Thoracic aorta (tissue), 2 donors: Measurements from ENCODE around the gene SLC25A45. TPM values are rescaled to one million over a fixed set of nuclear protein-coding genes. Genes with fewer than 3 reads are reported as not detected.

ENCODE experiments used
- ATAC-seq: fragments of 150-250 bp; one replicate; pipeline ENCODE4 v1.8.0; 2017; ENCODE audit warnings: low read depth; ENCODE audit not compliant: insufficient number of reproducible peaks, low FRiP score
- DNase-seq: peaks from one replicate; pipeline ENCODE4 v3.0.0-alpha.2; 2020; ENCODE audit warnings: low spot score
- H3K27ac ChIP-seq, 2 donors: fragments of 200-600 bp; sonication (generic); 1 replicate in 1 of 2; 2 replicates in 1 of 2; pipeline ENCODE4 v1.5.1; 2016; ENCODE audit warnings: mild to moderate bottlenecking in 2 of 2, moderate library complexity in 2 of 2
- H3K27me3 ChIP-seq: fragments of 200-600 bp; sonication (generic); replicated peaks from 2 replicates; pipeline ENCODE4 v1.6.0; 2016; ENCODE audit warnings: mild to moderate bottlenecking; ENCODE audit not compliant: insufficient read depth
- H3K36me3 ChIP-seq: fragments of 200-600 bp; sonication (generic); one replicate; pipeline ENCODE4 v1.5.1; 2016
- H3K4me1 ChIP-seq, 2 donors: fragments of 200-600 bp; sonication (generic); 1 replicate in 1 of 2; 2 replicates in 1 of 2; pipeline versions ENCODE4 v1.5.1 to v1.6.0; 2016; ENCODE audit warnings: low read depth in 2 of 2, mild to moderate bottlenecking in 1 of 2; ENCODE audit not compliant: control insufficient read depth in 1 of 2
- H3K4me3 ChIP-seq: fragments of 200-600 bp; sonication (generic); 2 replicates; pipeline ENCODE4 v1.5.1; 2016; ENCODE audit warnings: mild to moderate bottlenecking
- H3K9me3 ChIP-seq: fragments of 200-600 bp; sonication (generic); 2 replicates; pipeline ENCODE4 v1.5.1; 2016
- total RNA-seq, 2 donors: library from RNA; depleted of rRNA; stranded (reverse); fragments of >200 nt; gene quantifications; one replicate each; pipeline versions ENCODE4 v1.1.0 to v1.2.3, GENCODE V29; 2016
- TF ChIP-seq, protein P1 (sequence below): fragments of 200-600 bp; sonication (generic); IDR thresholded peaks from one replicate; pipeline ENCODE4 v1.5.1; 2019; ENCODE audit warnings: antibody characterized with exemption

SLC25A45 gene
- total RNA-seq, 2 donors from 2014 or later, result 19.0 to 26.7 TPM

DNA sequence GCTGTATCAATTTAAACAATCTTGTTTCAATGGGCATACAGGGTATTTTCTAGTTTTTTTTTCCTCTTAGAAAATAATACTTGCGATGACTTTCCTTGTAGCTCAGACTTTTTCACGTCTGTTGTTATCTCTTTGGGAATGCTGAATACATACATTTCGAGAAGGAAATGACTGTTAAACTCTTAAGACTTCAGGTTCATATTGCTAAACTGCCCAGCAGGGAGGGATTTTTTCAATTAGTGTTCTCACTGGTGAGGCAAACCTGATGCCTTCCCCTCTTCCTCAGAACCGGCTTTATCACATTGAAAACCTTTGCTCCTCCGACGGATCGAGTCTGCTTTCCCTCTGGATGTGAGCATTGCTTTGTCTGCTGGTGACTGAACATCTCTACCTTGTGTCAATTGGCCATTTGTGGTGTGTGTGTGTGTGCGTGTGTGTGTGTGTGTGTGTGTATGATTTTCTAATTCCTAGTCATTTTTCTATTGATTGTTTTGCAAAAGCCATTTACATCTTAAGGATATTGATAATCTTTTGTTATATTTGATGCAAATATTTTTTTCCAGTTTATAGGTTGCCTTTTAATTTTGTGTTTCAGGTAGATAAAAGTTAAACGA is 46.7 kb upstream of the SLC25A45 start:
- TF ChIP-seq, protein P1, sequence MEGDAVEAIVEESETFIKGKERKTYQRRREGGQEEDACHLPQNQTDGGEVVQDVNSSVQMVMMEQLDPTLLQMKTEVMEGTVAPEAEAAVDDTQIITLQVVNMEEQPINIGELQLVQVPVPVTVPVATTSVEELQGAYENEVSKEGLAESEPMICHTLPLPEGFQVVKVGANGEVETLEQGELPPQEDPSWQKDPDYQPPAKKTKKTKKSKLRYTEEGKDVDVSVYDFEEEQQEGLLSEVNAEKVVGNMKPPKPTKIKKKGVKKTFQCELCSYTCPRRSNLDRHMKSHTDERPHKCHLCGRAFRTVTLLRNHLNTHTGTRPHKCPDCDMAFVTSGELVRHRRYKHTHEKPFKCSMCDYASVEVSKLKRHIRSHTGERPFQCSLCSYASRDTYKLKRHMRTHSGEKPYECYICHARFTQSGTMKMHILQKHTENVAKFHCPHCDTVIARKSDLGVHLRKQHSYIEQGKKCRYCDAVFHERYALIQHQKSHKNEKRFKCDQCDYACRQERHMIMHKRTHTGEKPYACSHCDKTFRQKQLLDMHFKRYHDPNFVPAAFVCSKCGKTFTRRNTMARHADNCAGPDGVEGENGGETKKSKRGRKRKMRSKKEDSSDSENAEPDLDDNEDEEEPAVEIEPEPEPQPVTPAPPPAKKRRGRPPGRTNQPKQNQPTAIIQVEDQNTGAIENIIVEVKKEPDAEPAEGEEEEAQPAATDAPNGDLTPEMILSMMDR, result no peak
- ATAC-seq (no peak), DNase-seq (no peak)
- Histone ChIP-seq H3K9me3 (no peaks in the 10 kb centered on the region), H3K4me3 (peak overlapping the region; percentile 94), H3K27me3 (no peaks in the 10 kb centered on the region), H3K27ac (peak overlapping the region; percentile 55 to 100), H3K4me1 (peaks cover 21 to 63% of the 10 kb centered on the region in 2 donors), H3K36me3 (peaks cover 35% of the 10 kb centered on the region)

- H3K9me3 ChIP-seq, result no peaks in the 10 kb centered on the region
- TF ChIP-seq, protein P1, result no peak
- H3K4me1 ChIP-seq, result peaks cover 16 to 58% of the 10 kb centered on the region in 2 donors
- H3K4me3 ChIP-seq, result peak overlapping the region; percentile 94
- peaks cover 31% of the 10 kb centered on the region for H3K36me3 ChIP-seq
- DNase-seq, result no peak
- H3K27ac ChIP-seq, result peak overlapping the region; percentile 30 to 100
- no peaks in the 10 kb centered on the region for H3K27me3 ChIP-seq
- ATAC-seq, result no peak
These were observed 46.2 kb upstream of the SLC25A45 start for GRCh38 chr11:65428578-65429067.

DNA sequence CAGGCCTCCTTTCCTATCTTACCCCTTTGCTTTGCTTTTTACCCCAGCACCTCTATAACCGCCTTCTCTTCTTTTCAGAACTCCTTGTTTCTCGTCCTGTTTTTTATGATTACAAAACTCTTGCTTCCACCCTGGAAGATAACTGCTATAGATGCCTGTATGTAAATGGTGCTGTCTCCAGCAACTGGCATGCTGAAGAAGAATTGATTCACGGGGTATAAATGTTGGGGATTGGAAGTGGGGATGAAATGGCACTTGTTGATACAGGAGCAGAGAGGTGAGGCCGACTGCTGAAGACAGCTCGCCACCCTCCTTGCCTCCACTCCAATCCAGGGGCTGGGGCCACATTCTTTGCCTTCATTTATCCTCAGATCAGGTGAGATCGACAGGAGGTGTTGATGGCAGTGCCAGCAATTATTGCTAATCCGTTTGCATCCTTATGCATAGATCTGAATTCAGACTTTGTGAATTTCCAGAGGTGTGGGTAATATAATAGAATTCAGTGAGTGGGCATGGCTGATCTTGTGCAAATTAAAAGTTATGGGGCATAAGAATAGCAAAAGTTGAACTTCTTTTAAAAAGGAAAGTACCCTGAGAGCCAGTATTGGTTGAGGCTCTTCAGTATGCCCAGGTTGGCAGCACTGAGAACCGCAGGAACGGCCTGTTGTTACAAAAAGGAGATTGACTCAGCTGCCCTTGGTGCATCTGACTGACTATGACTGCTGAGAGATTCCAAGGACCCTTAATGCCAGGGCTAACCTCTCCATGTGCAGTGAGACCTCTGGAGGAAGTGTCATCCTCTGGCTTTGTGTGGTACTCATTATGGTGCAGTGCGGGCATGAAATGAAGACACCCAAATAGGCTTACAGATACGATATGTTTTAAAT is 45.5 kb upstream of the SLC25A45 start:
- H3K36me3 ChIP-seq, result peaks cover 31% of the 10 kb centered on the region
- TF ChIP-seq, protein P1, result no peak
- no peak for ATAC-seq

DNA sequence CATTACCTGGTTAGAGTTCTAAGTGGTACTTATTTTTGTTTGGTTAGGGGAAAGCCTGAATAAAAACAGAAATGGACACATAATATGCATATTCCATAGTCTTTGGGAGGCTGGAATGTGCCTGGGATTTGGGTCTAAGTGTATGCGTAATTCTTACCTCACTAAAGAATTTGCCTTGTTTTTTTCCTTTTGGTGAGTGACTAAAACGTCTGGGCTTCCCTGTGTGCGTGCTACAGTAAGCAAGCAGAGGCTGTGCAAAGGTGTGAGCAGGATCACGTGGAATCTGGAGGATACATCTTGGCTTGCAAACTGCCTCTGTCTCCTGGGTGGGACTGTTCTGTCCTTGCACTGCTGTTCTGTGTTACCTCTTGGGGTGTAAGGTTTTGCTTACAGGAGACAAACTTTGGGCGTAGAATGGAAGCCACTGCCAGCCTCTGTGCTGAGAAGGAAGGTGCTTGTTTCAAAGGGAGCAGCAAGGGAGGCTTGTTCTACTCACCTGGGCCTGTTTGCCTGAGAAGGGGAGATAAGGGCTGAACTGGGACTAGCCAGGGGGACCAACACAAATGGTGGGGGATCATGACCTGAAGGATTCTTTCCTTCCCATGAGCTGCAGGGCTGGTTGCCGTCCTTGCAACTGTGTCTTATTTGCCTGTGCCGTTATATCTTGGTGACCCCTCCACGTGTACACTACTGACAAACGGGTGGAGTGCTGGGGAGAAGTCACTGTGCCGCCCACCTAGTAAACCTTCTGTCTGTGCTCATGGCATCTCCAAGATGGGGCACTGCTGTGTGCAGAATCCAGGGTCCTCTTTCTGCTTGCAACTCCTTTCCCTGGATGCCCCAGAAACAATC is 44.6 kb upstream of the SLC25A45 start:
- H3K36me3 ChIP-seq, result peaks cover 31% of the 10 kb centered on the region
- DNase-seq (no peak), ATAC-seq (no peak)
- no peaks in the 10 kb centered on the region for H3K9me3 ChIP-seq
- no peaks in the 10 kb centered on the region for H3K27me3 ChIP-seq
- H3K27ac ChIP-seq, result peak overlapping the region; percentile 100
- H3K4me3 ChIP-seq, result peak overlapping the region; percentile 94
- peaks cover 8 to 42% of the 10 kb centered on the region in 2 donors for H3K4me1 ChIP-seq
- TF ChIP-seq, protein P1, result no peak

More for the DNA sequence above, 45.5 kb upstream of the SLC25A45 start:
- peaks cover 12 to 51% of the 10 kb centered on the region in 2 donors for H3K4me1 ChIP-seq
- no peak for DNase-seq
- peak overlapping the region; percentile 100 for H3K27ac ChIP-seq
- no peaks in the 10 kb centered on the region for H3K27me3 ChIP-seq
- no peaks in the 10 kb centered on the region for H3K9me3 ChIP-seq
- peak overlapping the region; percentile 94 for H3K4me3 ChIP-seq
